ENCODE results near the gene CNTN2. TPM values are rescaled to one million over a fixed set of nuclear protein-coding genes. Genes with fewer than 3 reads are reported as not detected.

CNTN2 gene
- total and polyA plus RNA-seq, 2 of the 8 experiments (the other 6 are each of a cell fraction or from before 2014, with no cell fraction given), result 1.2 to 3.9 TPM

GRCh38 chr1:205076245-205076761, 33.3 kb downstream of the CNTN2 start (continued):
- TF ChIP-seq SP4 (IDR thresholded peaks at IDR 0.05; ENCODE audit: low read length) (no peak), TAF1 (IDR thresholded peaks at IDR 0.05; ENCODE audit: low read depth, low read length) (no peak)

Measured in H1 (cell line).